ENCODE measurements around the gene PLCG1. TPM values are rescaled to one million over a fixed set of nuclear protein-coding genes. Genes with fewer than 3 reads are reported as not detected.

PLCG1 gene
- total and polyA plus RNA-seq, 2 experiments from 2014 or later: 27.4 to 206 TPM

- Mint-ChIP-seq H3K27ac (no peak overlapping the region), H3K36me3 (ENCODE audit: low read depth) (no peaks in the 10 kb centered on the region), H3K9me3 (no peaks in the 10 kb centered on the region), H3K4me1 (no peaks in the 10 kb centered on the region), H3K4me3 (no peak overlapping the region), H3K27me3 (ENCODE audit: insufficient read depth, low read depth, poor library complexity) (no peaks in the 10 kb centered on the region)
- no peaks in the 10 kb centered on the region for H3K36me3 ChIP-seq (ENCODE audit: insufficient read depth)
- H3K79me2 ChIP-seq (replicated peaks; ENCODE audit: insufficient read depth): no peaks in the 10 kb centered on the region
- ATAC-seq (no peak), DNase-seq (ENCODE audit: low spot score) (no peak)
- TF ChIP-seq, protein P1, sequence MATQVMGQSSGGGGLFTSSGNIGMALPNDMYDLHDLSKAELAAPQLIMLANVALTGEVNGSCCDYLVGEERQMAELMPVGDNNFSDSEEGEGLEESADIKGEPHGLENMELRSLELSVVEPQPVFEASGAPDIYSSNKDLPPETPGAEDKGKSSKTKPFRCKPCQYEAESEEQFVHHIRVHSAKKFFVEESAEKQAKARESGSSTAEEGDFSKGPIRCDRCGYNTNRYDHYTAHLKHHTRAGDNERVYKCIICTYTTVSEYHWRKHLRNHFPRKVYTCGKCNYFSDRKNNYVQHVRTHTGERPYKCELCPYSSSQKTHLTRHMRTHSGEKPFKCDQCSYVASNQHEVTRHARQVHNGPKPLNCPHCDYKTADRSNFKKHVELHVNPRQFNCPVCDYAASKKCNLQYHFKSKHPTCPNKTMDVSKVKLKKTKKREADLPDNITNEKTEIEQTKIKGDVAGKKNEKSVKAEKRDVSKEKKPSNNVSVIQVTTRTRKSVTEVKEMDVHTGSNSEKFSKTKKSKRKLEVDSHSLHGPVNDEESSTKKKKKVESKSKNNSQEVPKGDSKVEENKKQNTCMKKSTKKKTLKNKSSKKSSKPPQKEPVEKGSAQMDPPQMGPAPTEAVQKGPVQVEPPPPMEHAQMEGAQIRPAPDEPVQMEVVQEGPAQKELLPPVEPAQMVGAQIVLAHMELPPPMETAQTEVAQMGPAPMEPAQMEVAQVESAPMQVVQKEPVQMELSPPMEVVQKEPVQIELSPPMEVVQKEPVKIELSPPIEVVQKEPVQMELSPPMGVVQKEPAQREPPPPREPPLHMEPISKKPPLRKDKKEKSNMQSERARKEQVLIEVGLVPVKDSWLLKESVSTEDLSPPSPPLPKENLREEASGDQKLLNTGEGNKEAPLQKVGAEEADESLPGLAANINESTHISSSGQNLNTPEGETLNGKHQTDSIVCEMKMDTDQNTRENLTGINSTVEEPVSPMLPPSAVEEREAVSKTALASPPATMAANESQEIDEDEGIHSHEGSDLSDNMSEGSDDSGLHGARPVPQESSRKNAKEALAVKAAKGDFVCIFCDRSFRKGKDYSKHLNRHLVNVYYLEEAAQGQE (IDR thresholded peaks at IDR 0.05; ENCODE audit: unreplicated experiment): no peak
- TF ChIP-seq JUNB (IDR thresholded peaks at IDR 0.05; ENCODE audit: unreplicated experiment): no peak
- TF ChIP-seq NANOG (IDR thresholded peaks at IDR 0.05; ENCODE audit: borderline replicate concordance): no peak
- no peak for TF ChIP-seq CREB1 (CRISPR knock-in tag; IDR thresholded peaks at IDR 0.05; ENCODE audit: low read depth)
- TF ChIP-seq ZNF331 (CRISPR knock-in tag; IDR thresholded peaks at IDR 0.05; ENCODE audit: low read depth): no peak
- TF ChIP-seq, protein P2, sequence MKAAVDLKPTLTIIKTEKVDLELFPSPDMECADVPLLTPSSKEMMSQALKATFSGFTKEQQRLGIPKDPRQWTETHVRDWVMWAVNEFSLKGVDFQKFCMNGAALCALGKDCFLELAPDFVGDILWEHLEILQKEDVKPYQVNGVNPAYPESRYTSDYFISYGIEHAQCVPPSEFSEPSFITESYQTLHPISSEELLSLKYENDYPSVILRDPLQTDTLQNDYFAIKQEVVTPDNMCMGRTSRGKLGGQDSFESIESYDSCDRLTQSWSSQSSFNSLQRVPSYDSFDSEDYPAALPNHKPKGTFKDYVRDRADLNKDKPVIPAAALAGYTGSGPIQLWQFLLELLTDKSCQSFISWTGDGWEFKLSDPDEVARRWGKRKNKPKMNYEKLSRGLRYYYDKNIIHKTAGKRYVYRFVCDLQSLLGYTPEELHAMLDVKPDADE (IDR thresholded peaks at IDR 0.05): no peak
- no peak for TF ChIP-seq STAT1 (IDR thresholded peaks at IDR 0.05; ENCODE audit: unreplicated experiment)
- TF ChIP-seq, protein P3, sequence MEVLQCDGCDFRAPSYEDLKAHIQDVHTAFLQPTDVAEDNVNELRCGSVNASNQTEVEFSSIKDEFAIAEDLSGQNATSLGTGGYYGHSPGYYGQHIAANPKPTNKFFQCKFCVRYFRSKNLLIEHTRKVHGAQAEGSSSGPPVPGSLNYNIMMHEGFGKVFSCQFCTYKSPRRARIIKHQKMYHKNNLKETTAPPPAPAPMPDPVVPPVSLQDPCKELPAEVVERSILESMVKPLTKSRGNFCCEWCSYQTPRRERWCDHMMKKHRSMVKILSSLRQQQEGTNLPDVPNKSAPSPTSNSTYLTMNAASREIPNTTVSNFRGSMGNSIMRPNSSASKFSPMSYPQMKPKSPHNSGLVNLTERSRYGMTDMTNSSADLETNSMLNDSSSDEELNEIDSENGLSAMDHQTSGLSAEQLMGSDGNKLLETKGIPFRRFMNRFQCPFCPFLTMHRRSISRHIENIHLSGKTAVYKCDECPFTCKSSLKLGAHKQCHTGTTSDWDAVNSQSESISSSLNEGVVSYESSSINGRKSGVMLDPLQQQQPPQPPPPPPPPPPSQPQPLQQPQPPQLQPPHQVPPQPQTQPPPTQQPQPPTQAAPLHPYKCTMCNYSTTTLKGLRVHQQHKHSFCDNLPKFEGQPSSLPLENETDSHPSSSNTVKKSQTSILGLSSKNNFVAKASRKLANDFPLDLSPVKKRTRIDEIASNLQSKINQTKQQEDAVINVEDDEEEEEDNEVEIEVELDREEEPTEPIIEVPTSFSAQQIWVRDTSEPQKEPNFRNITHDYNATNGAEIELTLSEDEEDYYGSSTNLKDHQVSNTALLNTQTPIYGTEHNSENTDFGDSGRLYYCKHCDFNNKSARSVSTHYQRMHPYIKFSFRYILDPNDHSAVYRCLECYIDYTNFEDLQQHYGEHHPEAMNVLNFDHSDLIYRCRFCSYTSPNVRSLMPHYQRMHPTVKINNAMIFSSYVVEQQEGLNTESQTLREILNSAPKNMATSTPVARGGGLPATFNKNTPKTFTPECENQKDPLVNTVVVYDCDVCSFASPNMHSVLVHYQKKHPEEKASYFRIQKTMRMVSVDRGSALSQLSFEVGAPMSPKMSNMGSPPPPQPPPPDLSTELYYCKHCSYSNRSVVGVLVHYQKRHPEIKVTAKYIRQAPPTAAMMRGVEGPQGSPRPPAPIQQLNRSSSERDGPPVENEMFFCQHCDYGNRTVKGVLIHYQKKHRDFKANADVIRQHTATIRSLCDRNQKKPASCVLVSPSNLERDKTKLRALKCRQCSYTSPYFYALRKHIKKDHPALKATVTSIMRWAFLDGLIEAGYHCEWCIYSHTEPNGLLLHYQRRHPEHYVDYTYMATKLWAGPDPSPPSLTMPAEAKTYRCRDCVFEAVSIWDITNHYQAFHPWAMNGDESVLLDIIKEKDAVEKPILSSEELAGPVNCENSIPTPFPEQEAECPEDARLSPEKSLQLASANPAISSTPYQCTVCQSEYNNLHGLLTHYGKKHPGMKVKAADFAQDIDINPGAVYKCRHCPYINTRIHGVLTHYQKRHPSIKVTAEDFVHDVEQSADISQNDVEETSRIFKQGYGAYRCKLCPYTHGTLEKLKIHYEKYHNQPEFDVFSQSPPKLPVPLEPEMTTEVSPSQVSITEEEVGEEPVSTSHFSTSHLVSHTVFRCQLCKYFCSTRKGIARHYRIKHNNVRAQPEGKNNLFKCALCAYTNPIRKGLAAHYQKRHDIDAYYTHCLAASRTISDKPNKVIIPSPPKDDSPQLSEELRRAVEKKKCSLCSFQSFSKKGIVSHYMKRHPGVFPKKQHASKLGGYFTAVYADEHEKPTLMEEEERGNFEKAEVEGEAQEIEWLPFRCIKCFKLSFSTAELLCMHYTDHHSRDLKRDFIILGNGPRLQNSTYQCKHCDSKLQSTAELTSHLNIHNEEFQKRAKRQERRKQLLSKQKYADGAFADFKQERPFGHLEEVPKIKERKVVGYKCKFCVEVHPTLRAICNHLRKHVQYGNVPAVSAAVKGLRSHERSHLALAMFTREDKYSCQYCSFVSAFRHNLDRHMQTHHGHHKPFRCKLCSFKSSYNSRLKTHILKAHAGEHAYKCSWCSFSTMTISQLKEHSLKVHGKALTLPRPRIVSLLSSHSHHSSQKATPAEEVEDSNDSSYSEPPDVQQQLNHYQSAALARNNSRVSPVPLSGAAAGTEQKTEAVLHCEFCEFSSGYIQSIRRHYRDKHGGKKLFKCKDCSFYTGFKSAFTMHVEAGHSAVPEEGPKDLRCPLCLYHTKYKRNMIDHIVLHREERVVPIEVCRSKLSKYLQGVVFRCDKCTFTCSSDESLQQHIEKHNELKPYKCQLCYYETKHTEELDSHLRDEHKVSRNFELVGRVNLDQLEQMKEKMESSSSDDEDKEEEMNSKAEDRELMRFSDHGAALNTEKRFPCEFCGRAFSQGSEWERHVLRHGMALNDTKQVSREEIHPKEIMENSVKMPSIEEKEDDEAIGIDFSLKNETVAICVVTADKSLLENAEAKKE (CRISPR knock-in tag; IDR thresholded peaks at IDR 0.05): no peak
- TF ChIP-seq POLR2AphosphoS5 (IDR thresholded peaks at IDR 0.05; ENCODE audit: low read depth): no peak
- TF ChIP-seq, protein P4, sequence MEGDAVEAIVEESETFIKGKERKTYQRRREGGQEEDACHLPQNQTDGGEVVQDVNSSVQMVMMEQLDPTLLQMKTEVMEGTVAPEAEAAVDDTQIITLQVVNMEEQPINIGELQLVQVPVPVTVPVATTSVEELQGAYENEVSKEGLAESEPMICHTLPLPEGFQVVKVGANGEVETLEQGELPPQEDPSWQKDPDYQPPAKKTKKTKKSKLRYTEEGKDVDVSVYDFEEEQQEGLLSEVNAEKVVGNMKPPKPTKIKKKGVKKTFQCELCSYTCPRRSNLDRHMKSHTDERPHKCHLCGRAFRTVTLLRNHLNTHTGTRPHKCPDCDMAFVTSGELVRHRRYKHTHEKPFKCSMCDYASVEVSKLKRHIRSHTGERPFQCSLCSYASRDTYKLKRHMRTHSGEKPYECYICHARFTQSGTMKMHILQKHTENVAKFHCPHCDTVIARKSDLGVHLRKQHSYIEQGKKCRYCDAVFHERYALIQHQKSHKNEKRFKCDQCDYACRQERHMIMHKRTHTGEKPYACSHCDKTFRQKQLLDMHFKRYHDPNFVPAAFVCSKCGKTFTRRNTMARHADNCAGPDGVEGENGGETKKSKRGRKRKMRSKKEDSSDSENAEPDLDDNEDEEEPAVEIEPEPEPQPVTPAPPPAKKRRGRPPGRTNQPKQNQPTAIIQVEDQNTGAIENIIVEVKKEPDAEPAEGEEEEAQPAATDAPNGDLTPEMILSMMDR (conservative IDR thresholded peaks at IDR 0.05; ENCODE audit: low read depth in 2 of 2): no peak
- TF ChIP-seq ZNF114 (CRISPR knock-in tag; IDR thresholded peaks at IDR 0.05): no peak
- no peak for TF ChIP-seq EZH2phosphoT487 (IDR thresholded peaks at IDR 0.05; ENCODE audit: unreplicated experiment)
- no peak for TF ChIP-seq EZH2 (IDR thresholded peaks at IDR 0.05; ENCODE audit: low read depth, unreplicated experiment)
- H3K4me1 ChIP-seq (ENCODE audit: insufficient read depth): no peaks in the 10 kb centered on the region
- no peak overlapping the region for H3K27ac ChIP-seq (ENCODE audit: low read depth)
- no peaks in the 10 kb centered on the region for H4K20me1 ChIP-seq (replicated peaks; ENCODE audit: insufficient read depth)
- H3K4me3 ChIP-seq: no peak overlapping the region
- H3K27me3 ChIP-seq (ENCODE audit: insufficient read depth): no peaks in the 10 kb centered on the region
- H3K9me2 ChIP-seq (ENCODE audit: insufficient read depth): no peaks in the 10 kb centered on the region
- no peaks in the 10 kb centered on the region for H3F3A ChIP-seq (replicated peaks; ENCODE audit: low read depth)
- no peak overlapping the region for H2AFZ ChIP-seq
- no peak overlapping the region for H3K4me2 ChIP-seq
These were observed 80.1 kb downstream of the PLCG1 start for GRCh38 chr20:41217422-41217821.

All from GM23338 (cell line).